Naive B cell (primary cell): ENCODE measurements around the gene PLEKHH1. TPM values are rescaled to one million over a fixed set of nuclear protein-coding genes. Genes with fewer than 3 reads are reported as not detected.
"Not testable (repeated sequence)": the region's sequence is repeated elsewhere in the genome, so short reads cannot be mapped to it uniquely, and the experiment has no call there.

Experiments
- ATAC-seq, 2 donors: fragments of 150-1000 bp; cut with Tn5 transposase; 2 replicates each; pipeline ENCODE4 v1.10.0; 2021; ENCODE audit warnings: low read depth in 2 of 2, mild to moderate bottlenecking in 2 of 2, moderate library complexity in 2 of 2
- DNase-seq: peaks from one replicate; pipeline ENCODE4 v3.0.0; 2022
- H3K27ac Mint-ChIP-seq, 6 donors: one replicate each; pipeline ENCODE4 v1.8.0; 2020 to 2022; ENCODE audit warnings: mild to moderate bottlenecking in 6 of 6, mixed read lengths in 6 of 6, moderate library complexity in 5 of 6, inconsistent platforms in 2 of 6
- H3K27me3 Mint-ChIP-seq, 3 donors: one replicate each; pipeline ENCODE4 v1.8.0; 2021 to 2022; ENCODE audit warnings: mixed read lengths in 3 of 3, mild to moderate bottlenecking in 1 of 3
- H3K36me3 Mint-ChIP-seq, 2 donors: one replicate each; pipeline ENCODE4 v1.8.0; 2020 to 2022; ENCODE audit warnings: mixed read lengths in 2 of 2, inconsistent platforms in 1 of 2, mild to moderate bottlenecking in 1 of 2
- H3K4me1 Mint-ChIP-seq, 3 donors: one replicate each; pipeline ENCODE4 v1.8.0; 2020 to 2022; ENCODE audit warnings: mixed read lengths in 3 of 3, inconsistent platforms in 1 of 3, mild to moderate bottlenecking in 1 of 3, moderate library complexity in 1 of 3
- H3K4me3 Mint-ChIP-seq, 8 donors: one replicate each; pipeline ENCODE4 v1.8.0; 2020 to 2022; ENCODE audit warnings: mild to moderate bottlenecking in 8 of 8, mixed read lengths in 8 of 8, moderate library complexity in 8 of 8, inconsistent platforms in 2 of 8
- H3K9me3 Mint-ChIP-seq, 7 donors: one replicate each; pipeline ENCODE4 v1.8.0; 2020 to 2022; ENCODE audit warnings: mixed read lengths in 7 of 7, mild to moderate bottlenecking in 5 of 7, inconsistent platforms in 2 of 7, moderate library complexity in 1 of 7
- polyA plus RNA-seq, 6 donors: library from polyadenylated mRNA; unstranded; fragments of 300-500 nt; fragmentation: Illumina TruSeq; gene quantifications; one replicate each; pipeline ENCODE4 v1.2.3, GENCODE V29; 2021; ENCODE audit warnings: low read depth in 6 of 6

Gene PLEKHH1
- polyA plus RNA-seq, 6 donors from 2014 or later, result 0.13 to 0.28 TPM; not detected in 4

- H3K36me3 Mint-ChIP-seq, result no peaks in the 10 kb centered on the region
- no peak overlapping the region for H3K27ac Mint-ChIP-seq
- ATAC-seq, result no peak
- H3K4me3 Mint-ChIP-seq, result no peak overlapping the region
- H3K9me3 Mint-ChIP-seq, result peaks cover 0 to 2% (median 0%) of the 10 kb centered on the region in 7 donors
- H3K27me3 Mint-ChIP-seq, result peaks cover 47 to 66% (median 55%) of the 10 kb centered on the region in 3 donors
- peaks cover 6 to 14% (median 10%) of the 10 kb centered on the region in 3 donors for H3K4me1 Mint-ChIP-seq
- no peak for DNase-seq
Measured at GRCh38 chr14:67527756-67528155, 5.3 kb upstream of the PLEKHH1 start.

- no peak for ATAC-seq
- H3K4me1 Mint-ChIP-seq, result peaks cover 6 to 14% (median 10%) of the 10 kb centered on the region in 3 donors
- no peak overlapping the region for H3K4me3 Mint-ChIP-seq
- H3K27me3 Mint-ChIP-seq, result peaks cover 47 to 63% (median 54%) of the 10 kb centered on the region in 3 donors
- no peaks in the 10 kb centered on the region for H3K36me3 Mint-ChIP-seq
- no peak for DNase-seq
- H3K27ac Mint-ChIP-seq, result peak overlapping the region in 1 of 6 donors; percentile 76
- peaks cover 0 to 2% (median 0%) of the 10 kb centered on the region in 7 donors for H3K9me3 Mint-ChIP-seq
Measured at GRCh38 chr14:67528276-67528675, 4.8 kb upstream of the PLEKHH1 start.

GRCh38 chr14:67529947-67530935 is 2.8 kb upstream of the PLEKHH1 start:
- peaks cover 42 to 57% (median 42%) of the 10 kb centered on the region in 3 donors for H3K27me3 Mint-ChIP-seq
- no peak for DNase-seq
- H3K4me1 Mint-ChIP-seq, result peaks cover 6 to 18% (median 10%) of the 10 kb centered on the region in 3 donors
- no peak for ATAC-seq
- peaks cover 0 to 2% (median 0%) of the 10 kb centered on the region in 7 donors for H3K9me3 Mint-ChIP-seq
- no peaks in the 10 kb centered on the region for H3K36me3 Mint-ChIP-seq
- H3K27ac Mint-ChIP-seq, result no peak overlapping the region
- H3K4me3 Mint-ChIP-seq, result peak overlapping the region in 1 of 8 donors; percentile 21

- no peak for DNase-seq
- H3K4me1 Mint-ChIP-seq, result peaks cover under 1 to 15% (median 4%) of the 10 kb centered on the region in 3 donors
- H3K9me3 Mint-ChIP-seq, result peaks cover 0 to 2% (median 0%) of the 10 kb centered on the region in 7 donors
- no peak overlapping the region for H3K27ac Mint-ChIP-seq
- H3K36me3 Mint-ChIP-seq, result no peaks in the 10 kb centered on the region
- ATAC-seq, result no peak
- H3K4me3 Mint-ChIP-seq, result peak overlapping the region; percentile 59 to 81 (median 74)
- peaks cover 30 to 53% (median 34%) of the 10 kb centered on the region in 3 donors for H3K27me3 Mint-ChIP-seq
Measured at GRCh38 chr14:67532606-67532997, 488 bp upstream of the PLEKHH1 start.

DNA sequence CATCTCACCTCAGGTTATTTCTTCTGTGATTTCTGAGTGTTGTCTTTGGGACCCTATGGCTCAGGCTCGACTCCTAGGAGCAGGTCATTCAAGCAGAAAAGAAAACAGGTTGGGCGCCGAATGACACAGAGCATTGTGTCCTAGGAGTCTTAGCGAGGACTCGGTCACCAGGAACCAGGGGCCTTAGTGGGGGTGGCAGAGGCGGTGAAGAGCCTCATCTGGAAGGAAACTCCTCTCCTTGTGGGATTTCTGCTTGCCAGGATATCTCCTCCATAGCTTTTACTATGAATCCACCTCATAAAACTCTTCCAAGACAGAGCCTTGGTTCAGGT is 630 bp downstream of the PLEKHH1 start:
- Mint-ChIP-seq H3K36me3 (no peaks in the 10 kb centered on the region), H3K4me1 (peaks cover 10 to 26% (median 12%) of the 10 kb centered on the region in 3 donors), H3K4me3 (peak overlapping the region; percentile 65 to 87 (median 74)), H3K27ac (no peak overlapping the region), H3K9me3 (peaks cover 0 to 2% (median 0%) of the 10 kb centered on the region in 7 donors), H3K27me3 (peaks cover 26 to 48% (median 27%) of the 10 kb centered on the region in 3 donors)
- DNase-seq, result no peak
- no peak for ATAC-seq

DNA sequence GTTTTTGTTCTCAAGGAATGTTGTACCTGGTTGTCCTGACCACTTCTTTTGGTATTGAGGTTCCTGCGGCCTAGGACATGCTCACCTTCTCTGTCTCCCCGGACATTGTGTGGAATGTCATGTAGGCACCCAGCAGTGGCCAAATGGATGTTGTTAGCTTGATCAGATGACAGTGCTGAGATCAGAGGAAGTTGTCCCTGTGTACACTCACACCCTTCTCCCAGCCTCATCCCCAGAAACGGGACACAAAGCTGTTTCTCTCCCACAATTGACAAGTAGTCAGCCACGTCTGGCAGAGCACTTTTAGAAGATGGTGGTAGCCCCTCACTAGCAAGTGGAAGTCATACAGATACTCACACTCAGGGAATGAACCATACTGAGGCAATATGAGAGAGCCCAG is 3.0 kb downstream of the PLEKHH1 start:
- Mint-ChIP-seq H3K27me3 (peaks cover 14 to 35% (median 27%) of the 10 kb centered on the region in 3 donors), H3K27ac (no peak overlapping the region), H3K4me3 (no peak overlapping the region), H3K36me3 (no peaks in the 10 kb centered on the region), H3K9me3 (no peaks in the 10 kb centered on the region), H3K4me1 (peaks cover 12 to 27% (median 13%) of the 10 kb centered on the region in 3 donors)
- DNase-seq (no peak), ATAC-seq (no peak)

GRCh38 chr14:67537736-67538135 is 4.6 kb downstream of the PLEKHH1 start:
- no peak overlapping the region for H3K27ac Mint-ChIP-seq
- H3K4me1 Mint-ChIP-seq, result peaks cover 14 to 29% (median 19%) of the 10 kb centered on the region in 3 donors
- peaks cover 0 to 7% of the 10 kb centered on the region in 2 donors for H3K36me3 Mint-ChIP-seq
- no peaks in the 10 kb centered on the region for H3K9me3 Mint-ChIP-seq
- ATAC-seq (no peak), DNase-seq (no peak)
- no peak overlapping the region for H3K4me3 Mint-ChIP-seq
- H3K27me3 Mint-ChIP-seq, result peaks cover 29 to 40% (median 32%) of the 10 kb centered on the region in 3 donors

DNA sequence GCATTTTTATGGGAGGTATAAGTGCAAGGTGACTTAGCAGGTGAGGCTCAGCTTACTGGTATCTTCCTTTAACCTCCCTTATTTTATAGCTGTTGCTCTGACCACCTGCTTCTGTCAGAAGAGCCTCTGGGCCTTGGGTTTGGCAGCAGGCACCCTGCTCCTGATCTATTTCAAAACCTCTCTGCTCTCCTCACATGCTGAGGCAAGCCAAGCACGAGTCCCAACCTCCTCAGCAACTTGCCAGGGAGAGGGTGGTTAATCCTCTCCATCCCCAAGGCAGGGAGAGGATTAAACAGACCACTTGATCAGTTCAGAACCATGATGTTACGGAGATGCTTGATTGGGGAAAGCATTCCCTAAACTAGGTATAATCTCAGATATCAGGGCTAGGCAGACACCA is 5.4 kb downstream of the PLEKHH1 start:
- H3K36me3 Mint-ChIP-seq, result peaks cover 0 to 7% of the 10 kb centered on the region in 2 donors
- H3K27me3 Mint-ChIP-seq, result peaks cover 36 to 48% (median 39%) of the 10 kb centered on the region in 3 donors
- peaks cover 14 to 29% (median 19%) of the 10 kb centered on the region in 3 donors for H3K4me1 Mint-ChIP-seq
- peak overlapping the region in 1 of 6 donors; percentile 47 for H3K27ac Mint-ChIP-seq
- H3K9me3 Mint-ChIP-seq, result peaks cover 0 to 2% (median 0%) of the 10 kb centered on the region in 7 donors
- DNase-seq, result no peak
- no peak for ATAC-seq
- H3K4me3 Mint-ChIP-seq, result no peak overlapping the region

- Mint-ChIP-seq H3K36me3 (peaks cover 0 to 7% of the 10 kb centered on the region in 2 donors), H3K27ac (no peak overlapping the region), H3K9me3 (peaks cover 0 to 4% (median 0%) of the 10 kb centered on the region in 7 donors), H3K4me1 (peaks cover 14 to 26% (median 19%) of the 10 kb centered on the region in 3 donors), H3K27me3 (peaks cover 37 to 54% (median 37%) of the 10 kb centered on the region in 3 donors), H3K4me3 (no peak overlapping the region)
- ATAC-seq, result no peak
- no peak for DNase-seq
Measured at GRCh38 chr14:67539116-67539515, 6.0 kb downstream of the PLEKHH1 start.

- DNase-seq (no peak), ATAC-seq (peak in 1 of 2 donors; percentile 25)
- peaks cover 14 to 26% (median 19%) of the 10 kb centered on the region in 3 donors for H3K4me1 Mint-ChIP-seq
- H3K36me3 Mint-ChIP-seq, result peaks cover 0 to 7% of the 10 kb centered on the region in 2 donors
- peak overlapping the region in 1 of 6 donors; percentile 36 for H3K27ac Mint-ChIP-seq
- H3K9me3 Mint-ChIP-seq, result peaks cover 0 to 10% (median 3%) of the 10 kb centered on the region in 7 donors
- peaks cover 38 to 60% (median 53%) of the 10 kb centered on the region in 3 donors for H3K27me3 Mint-ChIP-seq
- H3K4me3 Mint-ChIP-seq, result peak overlapping the region; percentile 2 to 87 (median 70)
Measured at GRCh38 chr14:67541448-67542387, 8.6 kb downstream of the PLEKHH1 start.

- peaks cover 38 to 68% (median 61%) of the 10 kb centered on the region in 3 donors for H3K27me3 Mint-ChIP-seq
- H3K4me1 Mint-ChIP-seq, result peaks cover 14 to 22% (median 18%) of the 10 kb centered on the region in 3 donors
- H3K36me3 Mint-ChIP-seq, DNase-seq, H3K9me3 Mint-ChIP-seq, H3K27ac Mint-ChIP-seq, H3K4me3 Mint-ChIP-seq, ATAC-seq: not testable (repeated sequence)
Measured at GRCh38 chr14:67542620-67543019, 9.5 kb downstream of the PLEKHH1 start.

DNA sequence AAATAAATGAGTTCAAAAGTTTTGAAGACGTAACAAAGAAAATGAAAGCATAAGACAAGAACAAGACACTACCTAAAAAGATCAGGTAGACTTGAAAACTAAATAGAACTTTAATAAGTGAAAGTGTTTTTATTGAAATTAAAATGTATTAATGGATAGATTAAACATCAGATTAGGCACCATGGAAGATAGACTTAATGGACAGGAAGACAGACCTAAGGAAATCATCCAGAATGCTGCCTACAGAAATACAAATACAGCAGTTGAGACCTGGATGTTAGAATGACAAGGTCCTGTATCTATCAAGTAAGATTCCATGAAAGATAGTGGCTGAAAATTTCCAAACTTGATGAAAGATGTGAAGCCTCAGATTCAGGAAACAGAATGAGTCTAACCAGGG is 11.5 kb downstream of the PLEKHH1 start:
- no peak for ATAC-seq
- Mint-ChIP-seq H3K27me3 (peaks cover 36 to 71% (median 63%) of the 10 kb centered on the region in 3 donors), H3K4me3 (no peak overlapping the region), H3K36me3 (peaks cover 0 to 7% of the 10 kb centered on the region in 2 donors), H3K4me1 (peaks cover 7 to 12% (median 8%) of the 10 kb centered on the region in 3 donors), H3K9me3 (peaks cover 0 to 10% (median 3%) of the 10 kb centered on the region in 7 donors), H3K27ac (no peak overlapping the region)
- DNase-seq, result no peak
